DMS53 treated with DMSO at 0.1 percent for 48 hours (cell line): Measurements from ENCODE around the gene KLK12.
A peak's percentile ranks its signal among the peaks of the same experiment; 100 is the strongest.

Experiments used
- DNase-seq: peaks from one replicate; lab custom pipeline; 2025; ENCODE audit not compliant: unreplicated experiment; lab: John Stamatoyannopoulos, UW

KLK12 gene

GRCh38 chr19:51034704-51035103 lies at the start of gene KLK12:
TSS of gene KLK12 (minus strand) at chr19:51035002. CDS start at chr19:51034621, 381 bp downstream.
- DNase-seq = peak; percentile 96

- no peak for DNase-seq
Observed at GRCh38 chr19:51084505-51084904, 49.7 kb upstream of the KLK12 start.

GRCh38 chr19:51083783-51084182 lies 49.0 kb upstream of the KLK12 start:
- no peak for DNase-seq

- no peak for DNase-seq
Observed at GRCh38 chr19:51083181-51083580, 48.4 kb upstream of the KLK12 start.

- DNase-seq = peak; percentile 16
Observed at GRCh38 chr19:51082611-51083010, 47.8 kb upstream of the KLK12 start, which contains the start of gene KLK14. TSS of gene KLK14 (minus strand) at chr19:51082887. CDS start at chr19:51082614, 273 bp downstream.

GRCh38 chr19:51081476-51081875 lies 46.7 kb upstream of the KLK12 start:
- no peak for DNase-seq

GRCh38 chr19:51079481-51080110 lies 44.8 kb upstream of the KLK12 start:
- no peak for DNase-seq

GRCh38 chr19:51078731-51079130 lies 43.9 kb upstream of the KLK12 start:
- no peak for DNase-seq

GRCh38 chr19:51078104-51078503 lies 43.3 kb upstream of the KLK12 start:
- DNase-seq = no peak

GRCh38 chr19:51076631-51077213 lies 41.9 kb upstream of the KLK12 start:
- no peak for DNase-seq

- DNase-seq = no peak
Observed at GRCh38 chr19:51075998-51076397, 41.2 kb upstream of the KLK12 start.

GRCh38 chr19:51071095-51071405 lies 36.2 kb upstream of the KLK12 start:
- peak; percentile 62 for DNase-seq

- DNase-seq = peak; percentile 51
Observed at GRCh38 chr19:51070334-51071094, 35.7 kb upstream of the KLK12 start.

- no peak for DNase-seq
Observed at GRCh38 chr19:51066393-51067186, 31.8 kb upstream of the KLK12 start.

- DNase-seq = no peak
Observed at GRCh38 chr19:51065221-51065960, 30.6 kb upstream of the KLK12 start.

- DNase-seq = no peak
Observed at GRCh38 chr19:51064534-51065220, 29.9 kb upstream of the KLK12 start, which contains the start of gene KLK13. TSS of gene KLK13 (minus strand) at chr19:51065092. CDS start at chr19:51065067, 25 bp downstream.

- DNase-seq = no peak
Observed at GRCh38 chr19:51063664-51064063, 28.9 kb upstream of the KLK12 start.

GRCh38 chr19:51060973-51061372 lies 26.2 kb upstream of the KLK12 start:
- DNase-seq = no peak

GRCh38 chr19:51060336-51060735 lies 25.5 kb upstream of the KLK12 start:
- DNase-seq = no peak

GRCh38 chr19:51059715-51060114 lies 24.9 kb upstream of the KLK12 start:
- DNase-seq = no peak
